Activated B cell treated with CpG ODN at 0.5 μM for 24 hours (primary cell): ENCODE data around the gene CROCC2. TPM values are rescaled to one million over a fixed set of nuclear protein-coding genes. Genes with fewer than 3 reads are reported as not detected.

ENCODE experiments used
- ATAC-seq: fragments of 200-7000 bp; cut with Tn5 transposase; one replicate; pipeline ENCODE4 v1.10.0; 2021; ENCODE audit warnings: low read depth, mild to moderate bottlenecking, moderate library complexity
- CTCF ChIA-PET: fragments of 350-600 bp; sonication (Branson Sonifier 250); formaldehyde crosslinking; loops from one replicate; lab custom pipeline; 2021; ENCODE audit warnings: antibody characterized with exemption; lab: Charles Lee
- POLR2A ChIA-PET: fragments of 350-600 bp; sonication (Branson Sonifier 250); formaldehyde crosslinking; loops from one replicate; lab custom pipeline; 2021; ENCODE audit warnings: antibody characterized with exemption; lab: Charles Lee
- DNase-seq: peaks from one replicate; pipeline ENCODE4 v3.0.0; 2022
- H3K27ac Mint-ChIP-seq: one replicate; pipeline ENCODE4 v1.8.0; 2020; ENCODE audit warnings: mixed read lengths
- H3K27me3 Mint-ChIP-seq: one replicate; pipeline ENCODE4 v1.8.0; 2021; ENCODE audit warnings: mixed read lengths
- H3K36me3 Mint-ChIP-seq: one replicate; pipeline ENCODE4 v1.8.0; 2021; ENCODE audit warnings: low read depth, mixed read lengths
- H3K4me1 Mint-ChIP-seq: one replicate; pipeline ENCODE4 v1.8.0; 2021; ENCODE audit warnings: mixed read lengths
- H3K4me3 Mint-ChIP-seq: one replicate; pipeline ENCODE4 v1.8.0; 2020; ENCODE audit warnings: mild to moderate bottlenecking, mixed read lengths
- H3K9me3 Mint-ChIP-seq: one replicate; pipeline ENCODE4 v1.8.0; 2020; ENCODE audit warnings: mixed read lengths
- CTCF ChIP-seq: fragments of 200-600 bp; IDR thresholded peaks from one replicate; pipeline ENCODE4 v1.8.0; 2022; ENCODE audit warnings: antibody characterized with exemption, mild to moderate bottlenecking
- intact Hi-C: fragments of 100-400 bp; cut with micrococcal nuclease; formaldehyde crosslinking; loops from one replicate; pipeline ENCODE4 v1.15.1; 2024
- total RNA-seq: library from RNA; stranded (reverse); gene quantifications from 2 replicates; pipeline ENCODE4 v1.2.3, GENCODE V29; 2022

The CROCC2 gene
- total RNA-seq, 1 donor from 2014 or later = not detected

- ChIA-PET CTCF (no interaction called here), POLR2A (no interaction called here)
- H3K36me3 Mint-ChIP-seq = no peaks in the 10 kb centered on the region
- intact Hi-C loops = no loop called here
- no peak for DNase-seq
- H3K27ac Mint-ChIP-seq = no peak overlapping the region
- H3K4me1 Mint-ChIP-seq = no peaks in the 10 kb centered on the region
- ATAC-seq = no peak
- no peak for TF ChIP-seq CTCF
- peaks cover 4% of the 10 kb centered on the region for H3K9me3 Mint-ChIP-seq
- H3K4me3 Mint-ChIP-seq = no peak overlapping the region
- no peaks in the 10 kb centered on the region for H3K27me3 Mint-ChIP-seq
These were observed 111.2 kb downstream of the CROCC2 start for GRCh38 chr2:241017228-241017940.

- H3K27ac Mint-ChIP-seq = no peak overlapping the region
- DNase-seq (no peak), ATAC-seq (no peak)
- ChIA-PET POLR2A (interaction anchor here (0.6 kb wide), 1 partner anchor 10 kb away, joined by 3 read pairs; no protein-coding TSS in a partner anchor), CTCF (no interaction called here)
- intact Hi-C loops = no loop called here
- TF ChIP-seq CTCF = no peak
- H3K4me3 Mint-ChIP-seq = no peak overlapping the region
- H3K9me3 Mint-ChIP-seq = peaks cover 8% of the 10 kb centered on the region
- H3K4me1 Mint-ChIP-seq = no peaks in the 10 kb centered on the region
- no peaks in the 10 kb centered on the region for H3K36me3 Mint-ChIP-seq
- no peaks in the 10 kb centered on the region for H3K27me3 Mint-ChIP-seq
These were observed 112.1 kb downstream of the CROCC2 start for GRCh38 chr2:241018051-241018891.

GRCh38 chr2:241019441-241020139, 113.5 kb downstream of the CROCC2 start:
- TF ChIP-seq CTCF = no peak
- Mint-ChIP-seq H3K9me3 (peaks cover 8% of the 10 kb centered on the region), H3K27me3 (no peaks in the 10 kb centered on the region), H3K4me1 (no peaks in the 10 kb centered on the region), H3K4me3 (no peak overlapping the region), H3K27ac (no peak overlapping the region), H3K36me3 (no peaks in the 10 kb centered on the region)
- intact Hi-C loops = no loop called here
- no peak for ATAC-seq
- POLR2A ChIA-PET = no interaction called here
- CTCF ChIA-PET = no interaction called here
- DNase-seq = no peak

GRCh38 chr2:241020201-241020600, 114.1 kb downstream of the CROCC2 start:
- no peak for TF ChIP-seq CTCF
- intact Hi-C loops = no loop called here
- CTCF ChIA-PET = no interaction called here
- H3K36me3 Mint-ChIP-seq = no peaks in the 10 kb centered on the region
- H3K27ac Mint-ChIP-seq = no peak overlapping the region
- no peaks in the 10 kb centered on the region for H3K4me1 Mint-ChIP-seq
- POLR2A ChIA-PET = no interaction called here
- ATAC-seq (no peak), DNase-seq (no peak)
- no peaks in the 10 kb centered on the region for H3K27me3 Mint-ChIP-seq
- no peak overlapping the region for H3K4me3 Mint-ChIP-seq
- peaks cover 8% of the 10 kb centered on the region for H3K9me3 Mint-ChIP-seq
